D341Med (cell line): ENCODE data around the gene HTRA2.
A peak's percentile ranks its signal among the peaks of the same experiment; 100 is the strongest.
"Not testable (repeated sequence)": the region's sequence is repeated elsewhere in the genome, so short reads cannot be mapped to it uniquely, and the experiment has no call there.

Source experiments
- DNase-seq: peaks from one replicate; pipeline ENCODE4 v3.0.0; 2012; ENCODE audit warnings: low spot score

The HTRA2 gene

DNA sequence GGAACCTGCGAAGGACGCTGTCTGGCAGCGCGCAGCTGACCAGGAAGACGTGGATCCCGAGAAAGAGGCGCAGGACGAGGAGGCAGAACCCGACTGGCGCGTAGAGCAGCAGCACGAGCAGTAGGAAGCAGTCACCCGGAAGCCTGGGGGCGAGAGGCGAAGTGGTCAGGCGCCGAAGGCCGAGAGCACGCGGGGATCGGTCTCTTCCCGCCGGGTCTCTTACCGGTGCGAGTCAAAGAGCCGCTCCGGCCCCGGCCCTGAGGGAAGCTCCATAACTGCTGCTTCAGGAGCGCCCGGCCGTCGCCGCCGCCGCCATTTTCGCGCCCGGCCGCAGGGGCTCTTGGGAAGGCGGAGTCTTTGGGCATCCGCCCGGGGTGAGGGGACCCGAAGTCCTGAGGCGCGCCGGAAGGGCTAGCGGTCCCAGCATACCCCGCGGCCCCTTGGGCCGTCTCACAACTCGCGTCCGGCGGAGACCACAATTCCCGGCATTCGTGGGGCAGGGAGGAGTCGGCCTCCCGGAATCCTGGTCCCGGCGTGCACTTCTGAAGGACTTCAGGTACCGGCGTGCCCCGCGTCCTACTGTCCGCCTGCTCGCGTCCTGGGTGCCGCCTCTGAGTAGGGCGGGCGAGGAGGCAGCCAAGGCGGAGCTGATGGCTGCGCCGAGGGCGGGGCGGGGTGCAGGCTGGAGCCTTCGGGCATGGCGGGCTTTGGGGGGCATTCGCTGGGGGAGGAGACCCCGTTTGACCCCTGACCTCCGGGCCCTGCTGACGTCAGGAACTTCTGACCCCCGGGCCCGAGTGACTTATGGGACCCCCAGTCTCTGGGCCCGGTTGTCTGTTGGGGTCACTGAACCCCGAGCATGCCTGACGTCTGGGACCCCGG is at the start of gene HTRA2, which contains the start of gene AUP1:
TSS of gene HTRA2 (plus strand) at position 577 of the 882 bp plus-strand sequence. CDS start at position 651, 74 bp downstream.
TSS of gene AUP1 (minus strand) at position 350 of the 882 bp plus-strand sequence. CDS start at position 273, 77 bp downstream.
- peak; percentile 94 for DNase-seq

- DNase-seq: no peak
Observed at GRCh38 chr2:74481431-74481830, 48.3 kb upstream of the HTRA2 start.

GRCh38 chr2:74481961-74482800 is 47.6 kb upstream of the HTRA2 start:
- peak; percentile 68 for DNase-seq

DNA sequence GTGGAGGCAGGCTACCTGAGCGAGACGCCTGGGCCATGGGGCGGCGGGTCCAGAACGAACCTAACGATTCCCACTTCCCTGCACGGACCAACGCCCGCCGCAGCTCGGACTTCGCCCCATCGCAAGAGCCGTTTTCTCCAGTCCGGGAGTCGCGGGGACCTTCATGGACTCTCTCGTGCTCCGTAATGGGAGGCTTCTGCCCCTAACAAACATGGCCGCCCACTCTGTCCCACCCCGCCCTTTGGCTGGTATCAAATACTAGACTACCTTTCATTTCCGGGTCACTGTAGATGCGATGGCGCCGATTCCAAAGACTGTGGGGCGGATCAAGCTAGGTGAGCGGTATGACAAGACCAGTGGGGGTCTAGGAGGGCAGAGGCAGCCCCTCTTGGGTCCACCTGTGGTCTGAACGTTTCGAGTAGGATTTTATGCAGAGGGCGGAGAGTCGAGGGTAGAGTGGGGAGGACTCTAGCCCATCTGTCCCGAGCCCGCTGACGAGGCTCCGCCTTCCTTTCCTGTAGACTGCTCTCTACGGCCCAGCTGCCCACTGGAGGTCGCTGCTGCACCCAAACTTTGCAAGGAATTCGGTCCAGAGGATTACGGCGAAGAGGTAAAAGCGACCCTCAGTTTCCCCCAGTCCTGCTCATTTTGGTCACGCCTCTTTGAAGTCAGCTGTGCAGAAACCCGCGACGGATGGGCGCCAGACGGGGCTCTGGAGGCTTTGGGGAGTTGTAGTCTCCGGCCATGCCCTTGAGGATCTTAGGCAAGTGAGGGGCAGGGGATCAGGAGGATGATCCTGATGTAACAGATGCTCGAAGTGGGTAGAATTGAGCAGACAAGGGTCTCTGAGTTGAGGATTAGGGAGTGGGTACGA is 46.7 kb upstream of the HTRA2 start, which contains the start of the genes CCDC142 and TTC31:
TSS of gene CCDC142 (minus strand) at position 198 of the 874 bp plus-strand sequence. CDS start at position 37, 161 bp downstream.
TSS of gene TTC31 (plus strand) at position 281 of the 874 bp plus-strand sequence. CDS start at position 296, 15 bp downstream.
- DNase-seq: peak; percentile 88

- not testable (repeated sequence) for DNase-seq
Observed at GRCh38 chr2:74483675-74484164, 46.0 kb upstream of the HTRA2 start.

DNA sequence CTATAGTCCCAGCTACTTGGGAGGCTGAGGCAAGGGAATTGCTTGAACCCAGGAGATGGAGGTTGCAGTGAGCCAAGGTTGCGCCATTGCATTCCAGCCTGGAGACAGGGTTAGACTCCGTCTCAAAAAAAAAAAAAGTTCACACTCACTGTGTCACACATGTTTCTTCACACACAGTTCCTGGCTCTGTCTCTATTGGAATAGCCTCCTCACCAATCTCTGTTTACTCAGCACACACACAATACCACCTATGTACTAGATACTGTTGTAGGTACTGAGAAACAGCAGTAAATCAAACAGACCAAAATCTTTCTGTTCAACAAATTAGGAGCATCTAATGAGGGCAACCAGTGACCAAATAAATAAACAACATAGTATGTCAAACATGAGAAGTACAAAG is 43.6 kb upstream of the HTRA2 start:
- no peak for DNase-seq

DNA sequence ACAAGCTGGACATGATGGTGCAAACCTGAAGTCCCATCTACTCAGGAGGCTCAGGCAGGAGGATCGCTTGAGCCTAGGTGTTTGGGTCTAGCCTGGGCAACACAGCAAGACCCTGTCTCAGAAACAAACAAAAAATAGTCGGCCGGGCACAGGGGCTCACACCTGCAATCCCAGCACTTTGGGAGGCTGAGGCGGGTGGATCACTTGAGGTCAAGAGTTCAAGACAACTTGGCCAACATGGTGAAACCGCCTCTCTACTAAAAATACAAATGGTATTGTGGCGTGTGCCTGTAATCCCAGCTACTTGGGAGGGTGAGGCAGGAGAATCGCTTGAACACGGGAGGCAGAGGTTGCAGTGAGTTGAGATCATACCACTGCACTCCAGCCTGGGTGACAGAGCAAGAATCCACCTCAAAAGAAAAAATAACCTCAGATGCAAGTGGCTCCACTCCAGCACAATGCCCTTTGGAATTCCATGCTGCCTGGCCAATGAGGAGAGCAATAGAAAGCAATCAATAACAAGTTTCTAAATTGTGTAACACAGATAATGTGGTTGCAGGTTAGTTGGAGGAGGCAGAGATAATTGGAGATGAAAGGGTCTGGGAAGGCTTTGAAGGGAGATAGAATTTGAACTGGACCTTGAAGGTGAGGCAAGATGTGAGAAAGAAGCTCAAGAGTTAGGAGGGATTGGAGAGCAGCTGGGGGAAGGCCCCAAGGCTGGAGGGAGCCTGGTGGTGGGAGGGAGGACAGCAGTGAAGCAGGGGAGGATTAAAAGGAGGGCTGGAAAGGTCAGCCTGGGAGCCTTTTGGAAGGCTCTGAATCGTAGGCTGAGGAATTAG is 40.9 kb upstream of the HTRA2 start:
- DNase-seq: no peak

GRCh38 chr2:74489906-74490305 is 39.8 kb upstream of the HTRA2 start:
- DNase-seq: no peak

GRCh38 chr2:74491648-74492544 is 37.8 kb upstream of the HTRA2 start:
- DNase-seq: no peak

DNA sequence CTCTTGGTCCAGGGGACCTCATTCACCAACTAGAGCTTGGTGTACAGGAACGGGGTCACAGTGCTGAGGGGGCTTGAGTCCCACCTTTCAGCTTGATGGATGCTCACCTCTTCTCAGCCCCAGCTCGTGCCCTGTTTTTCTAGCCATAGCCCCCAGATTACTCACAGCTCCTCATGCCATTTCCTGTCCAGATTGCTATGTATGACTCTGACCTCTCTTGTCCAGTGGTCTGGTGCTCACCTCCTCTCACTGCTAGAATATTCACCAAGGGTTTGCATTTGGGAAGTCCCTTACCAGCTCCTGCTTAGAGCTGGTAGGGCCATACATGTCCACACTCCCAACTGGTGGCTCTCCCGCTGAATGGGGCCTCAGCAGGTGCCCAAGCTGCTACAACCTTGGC is 36.2 kb upstream of the HTRA2 start:
- no peak for DNase-seq

- DNase-seq: no peak
Observed at GRCh38 chr2:74495440-74495839, 34.3 kb upstream of the HTRA2 start.

DNA sequence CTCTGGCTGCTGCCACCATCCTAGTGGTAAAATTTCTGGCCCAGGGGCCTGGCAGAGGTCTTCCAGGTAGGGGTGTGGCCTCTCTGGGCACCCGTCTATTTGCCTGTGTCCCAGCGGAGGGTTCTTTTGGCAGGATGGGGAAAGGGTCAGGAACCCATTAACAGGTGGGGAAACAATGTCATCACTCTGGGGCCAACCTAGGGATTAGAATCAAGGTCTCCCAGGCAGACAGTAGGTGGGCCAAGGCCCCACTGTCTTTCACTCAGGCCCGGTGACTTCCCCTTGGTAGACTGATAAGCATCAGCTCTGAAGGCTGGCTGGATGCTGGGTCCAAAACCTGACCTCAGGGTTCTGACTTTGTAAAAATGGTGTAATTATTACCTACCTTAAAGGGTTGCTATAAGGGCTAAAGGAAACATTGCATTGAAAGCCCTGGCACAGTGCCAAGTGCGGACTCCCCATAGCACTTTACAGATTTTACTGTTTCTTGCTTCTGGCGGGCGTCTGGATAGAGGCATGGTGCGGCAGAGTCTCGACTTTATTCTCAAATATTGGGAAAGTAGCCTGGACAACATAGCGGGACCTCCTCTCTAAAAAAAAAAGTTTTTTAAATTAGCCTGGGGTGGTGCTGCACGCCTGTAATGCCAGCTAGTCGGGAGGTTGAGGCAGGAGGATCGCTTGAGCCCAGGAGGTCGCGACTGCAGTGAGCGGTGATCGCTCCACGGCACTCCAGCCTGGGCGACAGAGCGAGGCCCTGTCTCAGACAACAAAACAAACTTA is 32.5 kb upstream of the HTRA2 start:
- DNase-seq: no peak

- DNase-seq: no peak
Observed at GRCh38 chr2:74497777-74498499, 31.8 kb upstream of the HTRA2 start.

- no peak for DNase-seq
Observed at GRCh38 chr2:74498500-74499266, 31.1 kb upstream of the HTRA2 start.

DNA sequence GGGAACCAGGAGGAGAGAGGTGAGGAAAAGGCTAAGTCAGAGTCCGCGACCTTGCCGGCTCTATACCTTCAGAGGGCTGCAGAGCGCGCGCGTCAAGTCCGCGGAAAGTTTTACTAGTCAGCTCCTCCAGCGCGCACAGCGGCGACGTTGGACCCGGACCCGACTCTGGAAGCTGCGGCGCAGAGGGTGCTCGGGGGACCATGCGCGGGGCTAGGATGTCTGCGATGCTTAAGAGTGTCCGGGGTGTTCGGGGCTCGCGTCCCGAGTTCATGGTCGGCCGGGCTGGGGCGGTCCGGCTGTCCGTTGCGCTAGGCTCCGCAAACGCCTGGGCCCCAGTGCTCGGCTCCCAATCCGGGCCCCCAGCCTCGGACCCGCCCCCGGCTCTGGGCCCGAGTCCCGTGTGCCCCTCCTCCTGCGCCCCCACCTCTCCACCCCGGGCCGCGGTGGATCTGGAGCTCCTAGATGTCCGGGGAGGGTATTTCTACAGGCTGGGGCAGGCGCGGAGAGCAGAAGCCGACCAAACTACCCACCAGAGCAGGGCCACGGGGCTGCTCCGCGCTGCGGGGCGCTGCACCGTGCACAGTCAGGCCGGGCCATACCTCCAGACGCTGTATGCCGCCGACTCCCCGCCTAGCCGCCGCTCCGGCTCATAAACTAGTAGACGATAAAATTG is 30.3 kb upstream of the HTRA2 start, which contains the start of gene LBX2:
TSS of gene LBX2 (minus strand) at position 337 of the 673 bp plus-strand sequence. CDS start at position 271, 66 bp downstream.
- DNase-seq: no peak

DNA sequence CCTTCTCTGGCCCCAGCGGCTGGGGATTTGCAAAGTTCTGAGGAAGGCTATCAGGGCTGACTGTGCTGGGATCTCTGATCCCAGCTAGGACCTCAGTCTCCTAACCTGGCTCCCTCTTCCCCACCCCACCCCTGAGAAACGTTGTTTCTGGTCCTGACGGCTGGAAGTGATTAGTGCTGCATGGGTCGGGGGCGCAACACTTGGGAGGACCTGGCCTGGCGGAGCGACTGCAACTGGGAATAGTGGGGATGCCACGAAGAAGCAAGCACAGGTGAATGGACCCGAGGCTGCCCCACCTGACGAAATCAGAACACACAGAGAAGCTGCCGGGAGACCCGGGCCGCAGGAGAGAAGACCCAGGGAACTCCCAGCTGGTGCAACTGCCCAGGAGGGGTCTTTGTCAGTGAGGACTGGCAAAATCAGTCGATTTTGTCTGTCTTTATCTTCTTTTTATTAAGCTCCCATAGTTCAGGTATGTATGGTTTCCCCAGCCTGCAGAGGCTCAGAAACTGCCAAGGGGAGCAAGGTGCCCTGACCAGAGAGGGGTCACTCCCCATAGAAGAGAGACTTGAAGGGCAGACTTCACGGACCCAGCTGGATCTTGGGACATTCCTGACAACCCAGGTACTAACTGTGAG is 29.7 kb upstream of the HTRA2 start:
- no peak for DNase-seq
